NOMO-1 treated with dmso at 0.1 percent for 144 hours (cell line): ENCODE results near the gene SPRED1.
"Not testable (repeated sequence)": the region's sequence is repeated elsewhere in the genome, so short reads cannot be mapped to it uniquely, and the experiment has no call there.

ENCODE experiments used
- DNase-seq: peaks from one replicate; lab custom pipeline; 2025; ENCODE audit not compliant: unreplicated experiment; lab: John Stamatoyannopoulos, UW

The SPRED1 gene

GRCh38 chr15:38229705-38230310 lies 22.8 kb upstream of the SPRED1 start:
- no peak for DNase-seq

- DNase-seq, result no peak
Measured at GRCh38 chr15:38231436-38231835, 21.2 kb upstream of the SPRED1 start.

- DNase-seq, result not testable (repeated sequence)
Measured at GRCh38 chr15:38237021-38237420, 15.6 kb upstream of the SPRED1 start.

- no peak for DNase-seq
Measured at GRCh38 chr15:38238311-38238710, 14.3 kb upstream of the SPRED1 start.

GRCh38 chr15:38242055-38242454 lies 10.6 kb upstream of the SPRED1 start:
- no peak for DNase-seq

GRCh38 chr15:38243278-38244055 lies 9.2 kb upstream of the SPRED1 start:
- no peak for DNase-seq

- DNase-seq, result no peak
Measured at GRCh38 chr15:38247336-38247735, 5.3 kb upstream of the SPRED1 start.

GRCh38 chr15:38253351-38253781 lies 730 bp downstream of the SPRED1 start:
- DNase-seq, result no peak

- DNase-seq, result no peak
Measured at GRCh38 chr15:38254051-38254883, 1.6 kb downstream of the SPRED1 start.

- DNase-seq, result no peak
Measured at GRCh38 chr15:38255690-38256089, 3.1 kb downstream of the SPRED1 start.

GRCh38 chr15:38257676-38258075 lies 5.0 kb downstream of the SPRED1 start:
- no peak for DNase-seq

- no peak for DNase-seq
Measured at GRCh38 chr15:38259134-38259533, 6.5 kb downstream of the SPRED1 start.

- no peak for DNase-seq
Measured at GRCh38 chr15:38260077-38260476, 7.4 kb downstream of the SPRED1 start.

- DNase-seq, result no peak
Measured at GRCh38 chr15:38263251-38263650, 10.6 kb downstream of the SPRED1 start.

- no peak for DNase-seq
Measured at GRCh38 chr15:38263996-38264395, 11.4 kb downstream of the SPRED1 start.

- DNase-seq, result no peak
Measured at GRCh38 chr15:38266247-38266986, 13.8 kb downstream of the SPRED1 start.

- DNase-seq, result no peak
Measured at GRCh38 chr15:38267421-38268022, 14.9 kb downstream of the SPRED1 start.

GRCh38 chr15:38271144-38271543 lies 18.5 kb downstream of the SPRED1 start:
- no peak for DNase-seq

- no peak for DNase-seq
Measured at GRCh38 chr15:38271895-38272294, 19.3 kb downstream of the SPRED1 start.

- not testable (repeated sequence) for DNase-seq
Measured at GRCh38 chr15:38272431-38272830, 19.8 kb downstream of the SPRED1 start.

- DNase-seq, result no peak
Measured at GRCh38 chr15:38274135-38274534, 21.5 kb downstream of the SPRED1 start.
